ENCODE data around the gene HOXB8.

Gene HOXB8

DNA sequence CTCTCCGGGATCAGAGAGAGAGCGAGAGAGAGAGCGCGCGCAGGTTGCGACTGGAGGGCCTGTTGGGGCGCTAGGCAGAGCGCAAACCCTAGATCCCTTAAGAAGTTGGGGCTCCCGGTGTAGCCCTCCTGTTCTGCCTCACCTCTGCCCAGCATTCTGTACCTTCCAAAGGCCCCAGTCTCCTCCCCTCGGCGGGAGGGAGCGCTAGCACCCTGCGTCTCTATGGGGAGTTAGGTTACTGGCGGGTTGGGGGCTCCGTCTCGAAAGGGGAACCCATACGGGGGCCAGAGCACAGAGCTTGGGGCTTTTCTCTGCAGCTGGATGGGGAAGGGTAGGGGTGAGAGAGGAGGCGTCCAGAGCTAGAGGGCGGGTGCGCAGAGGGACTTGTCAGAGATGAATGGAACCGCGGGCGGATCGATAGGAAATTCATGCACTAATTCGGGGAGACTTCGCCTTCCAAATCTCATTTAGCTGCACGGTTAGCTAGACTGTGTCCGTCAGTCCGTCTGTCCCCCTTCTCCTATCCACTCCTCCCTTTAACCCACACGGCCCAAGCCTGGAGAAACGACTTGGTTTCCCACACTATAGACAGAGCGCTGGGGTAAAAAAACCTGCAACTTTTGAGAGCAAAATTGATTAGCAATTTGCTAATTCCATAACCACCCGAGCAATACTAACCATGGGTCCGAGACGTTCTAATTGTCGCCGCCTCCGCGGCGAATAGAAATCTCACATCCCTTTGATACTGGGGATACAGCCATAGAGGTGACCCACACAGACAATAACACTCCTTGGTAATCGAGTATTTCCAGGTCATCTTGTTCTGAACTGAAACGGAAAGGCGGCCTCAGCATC is 36.2 kb downstream of the HOXB8 start:
- TF ChIP-seq, protein P1, sequence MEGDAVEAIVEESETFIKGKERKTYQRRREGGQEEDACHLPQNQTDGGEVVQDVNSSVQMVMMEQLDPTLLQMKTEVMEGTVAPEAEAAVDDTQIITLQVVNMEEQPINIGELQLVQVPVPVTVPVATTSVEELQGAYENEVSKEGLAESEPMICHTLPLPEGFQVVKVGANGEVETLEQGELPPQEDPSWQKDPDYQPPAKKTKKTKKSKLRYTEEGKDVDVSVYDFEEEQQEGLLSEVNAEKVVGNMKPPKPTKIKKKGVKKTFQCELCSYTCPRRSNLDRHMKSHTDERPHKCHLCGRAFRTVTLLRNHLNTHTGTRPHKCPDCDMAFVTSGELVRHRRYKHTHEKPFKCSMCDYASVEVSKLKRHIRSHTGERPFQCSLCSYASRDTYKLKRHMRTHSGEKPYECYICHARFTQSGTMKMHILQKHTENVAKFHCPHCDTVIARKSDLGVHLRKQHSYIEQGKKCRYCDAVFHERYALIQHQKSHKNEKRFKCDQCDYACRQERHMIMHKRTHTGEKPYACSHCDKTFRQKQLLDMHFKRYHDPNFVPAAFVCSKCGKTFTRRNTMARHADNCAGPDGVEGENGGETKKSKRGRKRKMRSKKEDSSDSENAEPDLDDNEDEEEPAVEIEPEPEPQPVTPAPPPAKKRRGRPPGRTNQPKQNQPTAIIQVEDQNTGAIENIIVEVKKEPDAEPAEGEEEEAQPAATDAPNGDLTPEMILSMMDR (conservative IDR thresholded peaks at IDR 0.05; ENCODE audit: low read depth, low read length), result no peak
- no peak for DNase-seq (ENCODE audit: low read depth)
- H3K4me3 ChIP-seq (ENCODE audit: low read length), result no peak overlapping the region

DNA sequence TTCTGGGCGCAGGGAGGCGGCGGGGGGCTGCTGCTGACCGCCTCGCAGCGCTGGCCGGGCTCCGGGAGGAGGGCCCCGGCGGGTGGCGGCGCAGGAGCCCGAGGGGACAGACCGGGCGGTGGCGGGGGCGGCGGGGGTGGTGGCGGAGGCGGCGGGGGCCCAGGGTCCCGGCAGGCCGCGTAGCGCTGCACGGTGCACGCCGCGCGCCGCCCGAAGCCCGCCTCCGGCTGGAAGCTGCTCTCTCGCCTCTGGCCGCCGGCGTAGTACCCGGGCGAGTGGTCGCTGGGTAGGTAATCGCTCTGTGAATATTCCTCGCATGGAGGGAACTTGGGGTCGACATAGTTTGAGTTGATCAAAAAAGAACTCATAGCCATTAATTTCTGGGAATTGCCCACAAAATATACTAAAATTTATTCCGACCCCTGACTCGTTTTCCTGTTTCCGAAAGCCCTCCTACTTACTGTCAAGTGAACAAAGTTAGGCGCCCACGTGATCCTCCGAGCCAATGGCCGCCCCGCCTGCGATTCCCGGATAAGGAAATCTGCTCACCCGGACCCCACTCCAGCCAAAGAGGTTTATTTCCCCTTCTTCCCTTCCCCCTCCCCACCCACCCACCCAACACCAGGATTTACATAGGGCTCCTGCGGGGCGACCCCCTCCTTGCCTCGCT is 37.0 kb downstream of the HOXB8 start, which contains the start of gene HOXB4:
Gene HOXB4 (minus strand): TSS at position 405 of the 670 bp plus-strand sequence. CDS start 31 bp downstream, at position 374.
- TF ChIP-seq, protein P1 (conservative IDR thresholded peaks at IDR 0.05; ENCODE audit: low read depth, low read length), result no peak
- DNase-seq (ENCODE audit: low read depth), result no peak
- no peak within 1 kb of the TSS for H3K4me3 ChIP-seq (ENCODE audit: low read length)

DNA sequence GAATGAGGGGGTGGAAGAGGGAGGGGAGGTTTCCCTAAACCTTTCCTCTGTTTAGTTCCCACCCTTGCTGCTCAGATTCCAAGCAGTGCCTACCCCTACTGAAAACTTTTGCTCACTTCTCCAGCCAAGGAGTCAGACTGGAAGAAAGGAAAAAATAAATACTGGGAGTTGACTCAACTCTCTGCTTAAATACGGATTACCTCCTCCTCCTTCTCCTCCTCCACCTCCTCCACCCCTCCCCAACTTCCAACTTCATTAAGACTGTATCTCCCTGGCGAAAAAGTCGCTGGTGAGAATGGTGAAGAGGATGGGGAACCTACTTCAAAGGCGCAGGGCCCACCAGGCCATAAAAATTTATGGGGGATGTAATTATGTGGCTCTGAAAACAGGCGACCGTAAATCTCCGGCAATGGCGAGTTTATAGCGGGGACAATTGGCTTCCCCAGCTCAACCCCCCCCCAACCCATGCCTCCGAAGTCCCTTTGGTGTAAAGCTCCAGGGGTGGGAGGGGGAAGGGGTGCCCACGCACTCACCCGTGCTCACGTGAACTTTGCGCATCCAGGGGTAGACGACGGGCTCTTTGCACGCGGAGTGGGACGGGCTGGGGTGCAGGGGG is 37.7 kb downstream of the HOXB8 start:
- no peak for DNase-seq (ENCODE audit: low read depth)
- TF ChIP-seq, protein P1 (conservative IDR thresholded peaks at IDR 0.05; ENCODE audit: low read depth, low read length), result no peak
- no peak overlapping the region for H3K4me3 ChIP-seq (ENCODE audit: low read length)

DNA sequence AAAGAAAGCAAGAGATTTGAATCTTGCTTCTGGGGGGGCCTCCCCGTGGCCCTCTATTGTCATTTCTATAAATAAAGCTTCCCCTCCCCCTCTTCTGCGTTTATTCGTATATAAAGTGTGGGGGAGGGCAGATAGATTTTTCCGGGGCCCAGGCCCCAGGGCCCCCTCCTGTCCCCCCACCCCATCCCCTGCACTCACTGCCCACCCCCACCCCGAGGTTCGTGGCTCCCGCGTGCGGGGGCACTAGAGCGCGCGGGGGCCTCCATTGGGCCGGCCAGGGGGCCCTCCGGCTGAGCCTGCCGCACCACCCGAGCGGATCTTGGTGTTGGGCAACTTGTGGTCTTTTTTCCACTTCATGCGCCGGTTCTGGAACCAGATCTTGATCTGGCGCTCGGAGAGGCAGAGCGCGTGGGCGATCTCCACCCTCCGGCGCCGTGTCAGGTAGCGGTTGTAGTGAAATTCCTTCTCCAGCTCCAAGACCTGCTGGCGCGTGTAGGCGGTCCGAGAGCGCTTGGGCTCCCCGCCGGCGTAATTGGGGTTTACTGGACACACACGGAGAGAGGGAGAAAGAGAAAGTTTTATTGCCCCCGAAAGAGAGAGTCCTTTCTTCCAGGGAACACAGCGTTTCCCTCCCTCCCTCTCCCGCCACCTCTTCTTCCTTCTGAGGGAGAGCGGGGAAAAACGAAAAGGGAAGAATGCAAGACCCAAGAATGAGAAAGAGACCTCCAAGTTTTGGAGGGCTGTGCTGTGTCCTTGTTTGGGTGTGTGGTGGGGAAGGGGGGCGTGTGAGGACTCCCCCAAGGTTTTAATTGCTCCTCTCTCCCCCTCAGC is 38.4 kb downstream of the HOXB8 start:
- no peak for DNase-seq (ENCODE audit: low read depth)
- H3K4me3 ChIP-seq (ENCODE audit: low read length), result no peak overlapping the region

DNA sequence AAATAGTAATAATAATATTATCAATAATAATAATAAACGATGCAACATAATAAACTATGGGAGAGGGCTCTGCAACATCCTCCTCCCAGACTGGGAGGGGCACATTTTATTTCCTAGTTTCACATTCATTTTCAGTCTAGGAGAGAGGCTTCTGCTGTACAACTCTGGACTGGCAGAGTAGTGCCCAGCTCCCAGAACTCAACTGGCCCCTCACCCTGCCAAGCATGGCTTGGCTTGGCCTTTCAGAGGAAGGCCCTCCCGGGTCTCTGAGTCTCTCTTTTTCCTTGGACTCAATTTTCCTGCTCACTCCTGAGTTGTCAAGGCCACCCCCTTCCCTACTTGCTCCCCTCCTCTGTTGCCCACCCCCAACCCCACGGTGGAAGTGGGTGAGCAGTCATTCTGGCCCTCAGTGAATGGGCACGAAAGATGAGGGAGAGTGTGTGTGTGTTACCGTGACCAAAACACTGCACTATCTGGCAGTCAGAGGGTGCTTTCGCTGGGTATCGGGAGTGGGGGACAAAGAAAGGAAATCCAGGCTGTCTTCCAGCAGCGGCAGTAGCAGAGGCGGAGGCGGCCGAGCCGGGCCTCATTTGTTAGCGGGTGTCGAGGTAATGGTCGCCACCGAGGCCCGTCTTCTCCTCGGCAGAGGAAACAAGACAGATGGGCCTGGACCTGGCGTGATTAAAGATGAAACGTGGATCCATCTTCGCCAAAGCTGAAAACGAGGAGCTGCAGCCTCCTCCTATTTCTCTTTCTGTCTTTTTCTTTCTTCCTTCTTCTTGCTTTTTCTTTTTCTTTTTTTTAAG is 39.2 kb downstream of the HOXB8 start:
- no peak for DNase-seq (ENCODE audit: low read depth)
- TF ChIP-seq, protein P1 (conservative IDR thresholded peaks at IDR 0.05; ENCODE audit: low read depth, low read length), result no peak
- H3K4me3 ChIP-seq (ENCODE audit: low read length), result no peak overlapping the region

More for the DNA sequence above, 38.4 kb downstream of the HOXB8 start:
- TF ChIP-seq, protein P1 (conservative IDR thresholded peaks at IDR 0.05; ENCODE audit: low read depth, low read length), result no peak

DNA sequence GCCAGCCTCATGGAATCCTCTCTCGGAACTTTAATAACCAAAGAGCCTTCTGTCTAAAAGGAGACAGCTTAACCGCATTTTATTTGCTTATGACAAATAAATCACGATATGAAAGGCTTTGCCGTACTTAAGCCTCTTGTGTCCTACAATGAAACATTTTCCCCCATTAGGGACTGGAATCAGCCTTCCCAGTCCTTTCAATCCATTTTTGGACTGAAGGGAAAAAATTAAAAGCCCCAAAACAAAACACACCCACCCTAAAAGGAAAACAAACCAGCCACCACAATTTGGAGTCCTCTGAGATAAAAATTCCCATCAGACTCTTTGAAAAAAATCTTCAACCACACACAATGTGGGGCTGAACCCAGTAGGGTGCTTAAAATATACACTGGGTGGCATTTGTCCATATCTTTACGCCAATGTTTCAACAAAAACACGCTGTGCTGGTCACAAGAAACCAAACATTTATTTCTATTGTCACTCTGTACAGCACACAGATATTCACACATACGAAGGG is 40.0 kb downstream of the HOXB8 start:
- DNase-seq (ENCODE audit: low read depth), result no peak

More for the DNA sequence above, 40.0 kb downstream of the HOXB8 start:
- TF ChIP-seq, protein P1 (conservative IDR thresholded peaks at IDR 0.05; ENCODE audit: low read depth, low read length), result no peak
- H3K4me3 ChIP-seq (ENCODE audit: low read length), result no peak overlapping the region

Data from retinal pigment epithelial cell (primary cell).